Heart left ventricle (tissue), 13 donors: ENCODE results near the gene FNDC3B.

Experiments used
- POLR2A ChIP-seq, 2 donors: fragments of 450-650 bp; IDR thresholded peaks; one replicate each; pipeline ENCODE4 v1.6.1; 2017; ENCODE audit warnings: antibody characterized with exemption in 2 of 2, mild to moderate bottlenecking in 2 of 2, moderate library complexity in 2 of 2
- TF ChIP-seq, protein P1 (sequence below), 12 donors: fragments of 200-600 bp; sonication (generic) in 4 of 12; IDR thresholded peaks; one replicate each; pipeline versions ENCODE4 v1.5.0 to v1.8.0; 2018 to 2022; ENCODE audit warnings: antibody characterized with exemption in 12 of 12, mild to moderate bottlenecking in 5 of 12
- donor health status: ischemic (EF 13 %, LVEDD 7.1; RV severe dilation, severe dysfunction).
- donor health status: DM: no; HTN: yes; CAD: no.
- donor health status: DM: no; HTN: no; CAD: no.
- donor health status: ischemic (EF 25% LVEDD 6.9; RV normal size, moderate dysfunction).
- donor health status: ischemic (EF 25% LVEDD 5.7; RV mildly dilated, moderate dysfunction).
- donor health status: ischemic (EF 35%, LVEDD 5.7; RV mildly dilated, moderate dysfunction).
- donor health status: nonischemic (EF 11% LVEDD 7.7; RV severe dilation, severe dysfunction).
- donor health status: DM: yes; HTN: yes; CAD: no.
- donor health status: PGD.
- donor health status: ischemic (EF 29% LVEDD 5.4; RV normal size, mild dysfunction).
- donor health status: nonischemic (EF 23%, LVEDD 6.1; RV moderate dilation, normal function).

DNA sequence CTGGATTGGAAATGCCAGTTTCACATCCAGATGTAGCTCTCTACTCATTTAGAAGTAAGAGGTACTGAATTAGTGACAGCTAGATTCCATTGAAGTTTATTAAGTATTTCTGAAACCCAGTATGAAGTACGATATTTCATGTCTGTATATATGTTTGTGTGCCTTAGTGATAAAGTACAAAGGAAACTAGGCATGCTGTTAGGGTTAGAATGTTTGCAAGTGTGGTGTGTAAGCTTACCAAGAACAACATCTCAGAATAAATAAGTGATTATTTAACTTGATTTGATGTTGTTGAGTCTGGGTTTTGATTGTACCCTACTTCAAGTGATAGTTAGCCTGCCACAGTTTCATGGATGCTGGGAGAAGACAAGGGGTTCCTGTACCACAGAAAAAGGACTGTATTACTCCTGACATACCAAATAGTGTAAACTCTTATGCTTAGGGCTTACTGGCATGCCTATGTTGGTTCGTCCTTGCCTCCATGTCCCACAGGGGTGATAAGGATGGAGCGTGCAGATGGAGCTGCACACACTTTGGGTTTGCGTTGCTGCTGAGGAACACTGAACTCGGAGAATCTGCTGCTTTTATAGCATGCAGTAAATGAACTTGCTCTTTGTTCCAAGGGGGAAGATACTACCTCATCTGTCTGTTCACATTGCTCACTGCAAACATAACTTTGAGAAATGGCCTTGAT is 43.6 kb downstream of the FNDC3B start:
- TF ChIP-seq, protein P1, sequence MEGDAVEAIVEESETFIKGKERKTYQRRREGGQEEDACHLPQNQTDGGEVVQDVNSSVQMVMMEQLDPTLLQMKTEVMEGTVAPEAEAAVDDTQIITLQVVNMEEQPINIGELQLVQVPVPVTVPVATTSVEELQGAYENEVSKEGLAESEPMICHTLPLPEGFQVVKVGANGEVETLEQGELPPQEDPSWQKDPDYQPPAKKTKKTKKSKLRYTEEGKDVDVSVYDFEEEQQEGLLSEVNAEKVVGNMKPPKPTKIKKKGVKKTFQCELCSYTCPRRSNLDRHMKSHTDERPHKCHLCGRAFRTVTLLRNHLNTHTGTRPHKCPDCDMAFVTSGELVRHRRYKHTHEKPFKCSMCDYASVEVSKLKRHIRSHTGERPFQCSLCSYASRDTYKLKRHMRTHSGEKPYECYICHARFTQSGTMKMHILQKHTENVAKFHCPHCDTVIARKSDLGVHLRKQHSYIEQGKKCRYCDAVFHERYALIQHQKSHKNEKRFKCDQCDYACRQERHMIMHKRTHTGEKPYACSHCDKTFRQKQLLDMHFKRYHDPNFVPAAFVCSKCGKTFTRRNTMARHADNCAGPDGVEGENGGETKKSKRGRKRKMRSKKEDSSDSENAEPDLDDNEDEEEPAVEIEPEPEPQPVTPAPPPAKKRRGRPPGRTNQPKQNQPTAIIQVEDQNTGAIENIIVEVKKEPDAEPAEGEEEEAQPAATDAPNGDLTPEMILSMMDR (IDR thresholded peaks at IDR 0.05) = no peak
- no peak for TF ChIP-seq POLR2A (IDR thresholded peaks at IDR 0.05)
